Activated CD4-positive, alpha-beta T cell treated with anti-CD3 and anti-CD28 coated beads for 1 hour (primary cell): Measurements from ENCODE around the gene MED1.

Experiments
- DNase-seq: peaks from one replicate; pipeline ENCODE4 v3.0.0-alpha.2; 2020

The MED1 gene

GRCh38 chr17:39359994-39360393 is 91.1 kb downstream of the MED1 start:
- DNase-seq: no peak

DNA sequence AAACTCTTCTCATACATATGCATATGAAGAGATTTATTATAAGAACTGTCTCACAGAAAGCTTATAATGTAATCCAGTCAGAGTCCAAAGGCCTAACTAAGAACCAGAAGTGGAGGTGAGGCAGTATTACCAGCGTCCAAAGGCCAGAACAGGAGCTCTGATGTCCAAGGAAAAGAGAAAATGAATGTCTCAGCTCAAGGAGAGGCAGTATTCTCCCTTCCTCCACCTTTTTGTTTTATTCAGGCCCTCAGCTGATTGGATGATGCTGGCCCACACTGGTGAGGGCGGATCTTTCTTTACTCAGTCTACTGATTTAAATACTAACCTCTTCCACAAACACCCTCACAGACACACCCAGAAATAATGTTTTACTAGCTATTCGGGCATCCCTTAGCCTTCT is 93.1 kb downstream of the MED1 start:
- no peak for DNase-seq

DNA sequence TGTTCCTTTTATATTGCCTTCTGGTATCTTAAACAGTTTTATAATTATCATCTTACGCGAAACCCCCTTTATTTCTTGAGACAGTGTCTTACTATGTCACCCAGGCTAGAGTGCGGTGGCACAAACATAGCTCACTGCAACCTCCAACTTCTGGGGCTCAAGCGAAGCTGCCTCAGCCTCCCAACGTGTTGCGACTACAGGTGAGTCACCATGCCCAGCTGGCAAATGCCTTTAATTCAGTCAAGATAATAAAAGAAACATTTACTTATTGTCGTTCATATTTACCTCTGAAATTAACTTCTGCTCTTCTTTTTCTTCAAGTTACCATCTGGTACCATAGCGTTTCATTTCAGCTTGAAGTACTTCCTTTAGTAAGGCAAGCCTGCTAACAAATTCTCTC is 93.6 kb downstream of the MED1 start:
- DNase-seq: no peak
